ENCODE measurements around the gene ADARB1. TPM values are rescaled to one million over a fixed set of nuclear protein-coding genes. Genes with fewer than 3 reads are reported as not detected.

Gene ADARB1
- total and polyA plus RNA-seq, 2 of the 8 experiments (the other 6 are each of a cell fraction or from before 2014, with no cell fraction given) = 4.7 to 14.9 TPM

DNA sequence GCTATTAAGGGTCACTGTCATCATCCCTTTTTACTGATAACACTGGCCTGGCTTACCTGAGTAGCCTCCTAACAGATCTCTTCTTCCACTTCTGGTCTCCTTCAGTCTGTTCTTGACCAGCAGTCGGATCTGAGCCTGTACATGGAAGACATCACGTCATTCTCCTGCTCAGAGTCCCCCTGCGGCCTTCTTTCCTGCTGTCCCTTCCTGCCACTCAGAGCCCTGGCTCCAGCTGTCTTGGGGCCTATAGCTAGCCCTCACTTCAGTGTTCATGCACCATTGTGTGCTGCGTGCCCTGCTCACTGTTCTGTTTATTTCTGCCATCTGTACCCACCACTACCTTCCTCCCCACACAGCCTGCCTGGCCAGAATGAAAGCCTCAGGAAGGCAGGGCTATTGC is 8.4 kb downstream of the ADARB1 start:
- H3K79me2 ChIP-seq (ENCODE audit: control insufficient read depth in 1 of 2, insufficient read depth in 2 of 2, low read length in 2 of 2) = 0 out of 4 replicates have a peak, but pooled peaks cover 0 to 4% of the 10 kb centered on the region in 2 experiments
- H3K23ac ChIP-seq (ENCODE audit: insufficient read length) = no peak overlapping the region
- no peak overlapping the region for H4K91ac ChIP-seq (replicated peaks; ENCODE audit: insufficient read length, low read length)
- H3K18ac ChIP-seq (ENCODE audit: extremely low read depth, low read length) = no peak overlapping the region
- no peak overlapping the region for H2BK5ac ChIP-seq (ENCODE audit: low read depth, low read length)
- H4K8ac ChIP-seq (ENCODE audit: extremely low read depth, insufficient read depth, low read length) = no peak overlapping the region
- TF ChIP-seq MAFK (IDR thresholded peaks at IDR 0.05; ENCODE audit: low read depth, low read length) = no peak
- TF ChIP-seq TAF1 (IDR thresholded peaks at IDR 0.05; ENCODE audit: low read depth, low read length) = no peak
- no peak overlapping the region for H3K4ac ChIP-seq (replicated peaks; ENCODE audit: insufficient read length, low read depth, low read length)
- H2BK120ac ChIP-seq (replicated peaks; ENCODE audit: low read depth, low read length) = no peak overlapping the region
- H4K5ac ChIP-seq (ENCODE audit: insufficient read length, low read depth, low read length) = no peak overlapping the region
- no peak overlapping the region for H2BK15ac ChIP-seq (ENCODE audit: low read length)
- no peak overlapping the region for H2AK5ac ChIP-seq (ENCODE audit: low read depth, low read length)
- no peak for DNase-seq (ENCODE audit: low read depth in 1 of 2, low spot score in 2 of 2)
- ChIA-PET POLR2A (ENCODE audit: partially characterized antibody) (interaction anchor here (0.9 kb wide), 1 partner anchor 9 kb away, joined by 3 read pairs; no protein-coding TSS in a partner anchor), CTCF (ENCODE audit: partially characterized antibody) (interaction anchor here (0.8 to 2.0 kb wide), 3 partner anchors 28 to 616 kb away, joined by 3 to 7 read pairs (median 3); no protein-coding TSS in a partner anchor)
- H2BK20ac ChIP-seq (ENCODE audit: low read length) = no peak overlapping the region
- H3K36me3 ChIP-seq (ENCODE audit: control insufficient read depth in 2 of 4, insufficient read depth in 4 of 4, low read length in 3 of 4) = no peaks in the 10 kb centered on the region
- H2BK12ac ChIP-seq (ENCODE audit: low read depth, low read length) = no peak overlapping the region
- FAIRE-seq = no peak
- H3K23me2 ChIP-seq (ENCODE audit: low read depth, low read length) = no peaks in the 10 kb centered on the region
- no peak overlapping the region for H3K56ac ChIP-seq (replicated peaks; ENCODE audit: insufficient read length, low read depth, low read length)
- WGBS, 2 experiments (ENCODE audit: extremely low coverage in 1 of 2, insufficient coverage in 1 of 2, insufficient read length in 1 of 2, insufficient replicate concordance in 2 of 2, low coverage in 1 of 2, low lambda C conversion rate in 2 of 2, missing lambda C conversion rate in 1 of 2) = 81% methylated on average over 4 of the region's 4 CpGs; no CpG with 5 or more reads in 1 of the 2 experiments
- peaks cover 3% of the 10 kb centered on the region; the same call in 1 of the 2 replicates for H3K79me1 ChIP-seq (ENCODE audit: low read depth, low read length)
- H3K9me3 ChIP-seq (ENCODE audit: insufficient read depth in 2 of 2, low read depth in 1 of 2, low read length in 1 of 2) = no peaks in the 10 kb centered on the region
- H3K27me3 ChIP-seq (replicated peaks in 1 of 4; ENCODE audit: control insufficient read depth in 3 of 4, extremely low read depth in 1 of 4, insufficient read depth in 3 of 4, low read length in 3 of 4) = no peaks in the 10 kb centered on the region; a peak in 1 of 7 replicates
- H4K20me1 ChIP-seq (replicated peaks in 1 of 2; ENCODE audit: control insufficient read depth in 1 of 2, insufficient read depth in 2 of 2, low read length in 2 of 2) = peaks cover 1 to 7% of the 10 kb centered on the region in 2 experiments
- no peaks in the 10 kb centered on the region; a peak in 1 of 7 replicates for H3K4me1 ChIP-seq (replicated peaks in 1 of 4; ENCODE audit: control insufficient read depth in 3 of 4, insufficient read depth in 4 of 4, low read length in 3 of 4)
- H3K9ac ChIP-seq (replicated peaks in 1 of 4; ENCODE audit: extremely low read depth in 1 of 4, low read depth in 3 of 4, low read length in 3 of 4) = no peak overlapping the region; a peak in 1 of 7 replicates
- H3K4me3 ChIP-seq (ENCODE audit: extremely low read depth in 1 of 4, insufficient read depth in 2 of 4, low read depth in 3 of 4, low read length in 4 of 4) = no peak overlapping the region
- H2AFZ ChIP-seq (ENCODE audit: low read length) = no peak overlapping the region
- H3K4me2 ChIP-seq (ENCODE audit: insufficient read depth in 1 of 2, low read depth in 2 of 2, low read length in 2 of 2) = no peak overlapping the region
- H3K27ac ChIP-seq (ENCODE audit: low read depth, low read length) = no peak overlapping the region
- H3K14ac ChIP-seq (ENCODE audit: insufficient read length) = no peak overlapping the region

Data from H1 (cell line).